Stimulated activated memory B cell treated with anti-CD40 and anti-IgM and Interleukin-4, amounts not matched to agents 10 μg/mL and 1 μg/mL and 100 μg/mL, for 72 hours (primary cell): ENCODE data around the gene CFAP92.

Source experiments
- ATAC-seq: fragments of 150-1000 bp; cut with Tn5 transposase; 2 replicates; pipeline ENCODE4 v1.10.0; 2021
- H3K27ac Mint-ChIP-seq: one replicate; pipeline ENCODE4 v1.8.0; 2022; ENCODE audit warnings: mild to moderate bottlenecking, mixed read lengths
- H3K27me3 Mint-ChIP-seq: one replicate; pipeline ENCODE4 v1.8.0; 2022; ENCODE audit warnings: mixed read lengths
- H3K36me3 Mint-ChIP-seq: one replicate; pipeline ENCODE4 v1.8.0; 2022; ENCODE audit warnings: mixed read lengths
- H3K4me1 Mint-ChIP-seq: one replicate; pipeline ENCODE4 v1.8.0; 2022; ENCODE audit warnings: mixed read lengths
- H3K4me3 Mint-ChIP-seq: one replicate; pipeline ENCODE4 v1.8.0; 2022; ENCODE audit warnings: mild to moderate bottlenecking, moderate library complexity, mixed read lengths
- H3K9me3 Mint-ChIP-seq: one replicate; pipeline ENCODE4 v1.8.0; 2022; ENCODE audit warnings: mixed read lengths

The CFAP92 gene

DNA sequence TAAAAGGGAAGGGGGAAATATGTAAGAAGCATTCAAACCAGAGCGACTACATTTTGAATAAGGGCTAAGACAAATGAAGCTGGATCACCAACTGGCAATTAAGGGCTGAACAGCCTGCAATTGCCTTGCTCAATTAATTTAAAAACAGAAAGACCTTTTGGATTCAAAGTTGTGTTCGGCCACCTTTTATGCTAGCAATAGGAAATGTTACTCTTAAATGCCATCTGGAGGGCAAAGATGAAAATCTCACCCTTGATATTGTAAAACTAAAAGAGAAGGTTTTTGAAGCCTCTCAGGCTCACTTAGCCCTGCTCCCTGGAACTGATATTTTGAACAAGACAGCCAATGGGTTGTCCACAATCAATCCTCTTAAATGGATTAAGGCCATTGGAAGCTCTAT is 70.3 kb downstream of the CFAP92 start:
- Mint-ChIP-seq H3K27ac (no peak overlapping the region), H3K4me1 (peaks cover 16% of the 10 kb centered on the region), H3K4me3 (no peak overlapping the region), H3K9me3 (peaks cover 20% of the 10 kb centered on the region), H3K36me3 (peaks cover 21% of the 10 kb centered on the region), H3K27me3 (no peaks in the 10 kb centered on the region)
- no peak for ATAC-seq

DNA sequence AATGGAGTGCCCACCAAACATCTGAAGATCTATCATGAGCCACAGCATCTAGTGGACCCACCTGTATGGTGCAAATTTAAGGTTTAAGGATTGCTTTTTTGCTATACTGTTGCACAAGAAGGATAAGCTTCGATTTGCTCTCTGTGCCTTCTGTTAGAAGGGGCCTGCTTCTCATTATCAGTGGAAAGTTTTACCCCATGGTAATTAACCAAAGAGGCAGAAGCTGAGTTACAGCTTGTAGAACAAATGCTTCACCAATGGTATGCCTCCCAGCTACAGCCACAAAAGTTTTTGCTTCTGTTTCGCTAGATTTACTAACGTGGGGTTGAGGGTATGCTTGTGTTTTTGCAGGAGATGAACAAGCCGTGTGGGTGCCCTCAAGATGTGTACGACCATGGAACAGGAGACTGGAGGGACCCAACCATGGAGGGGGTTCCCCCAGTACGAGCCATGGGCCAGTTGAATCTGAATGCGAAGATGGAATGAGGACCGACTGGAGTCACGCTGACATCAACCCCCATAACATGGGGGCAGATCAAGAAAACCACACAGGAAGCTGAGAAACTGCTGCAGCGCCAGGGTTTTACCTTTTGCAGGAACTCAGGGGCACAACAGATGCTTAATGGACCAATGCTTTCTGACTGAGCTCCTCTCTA is 70.9 kb downstream of the CFAP92 start:
- Mint-ChIP-seq H3K4me1 (peaks cover 16% of the 10 kb centered on the region), H3K36me3 (peaks cover 27% of the 10 kb centered on the region), H3K27ac (peak overlapping the region; percentile 23), H3K9me3 (peaks cover 20% of the 10 kb centered on the region), H3K4me3 (peak overlapping the region; percentile 50), H3K27me3 (no peaks in the 10 kb centered on the region)
- ATAC-seq: peak; percentile 45

DNA sequence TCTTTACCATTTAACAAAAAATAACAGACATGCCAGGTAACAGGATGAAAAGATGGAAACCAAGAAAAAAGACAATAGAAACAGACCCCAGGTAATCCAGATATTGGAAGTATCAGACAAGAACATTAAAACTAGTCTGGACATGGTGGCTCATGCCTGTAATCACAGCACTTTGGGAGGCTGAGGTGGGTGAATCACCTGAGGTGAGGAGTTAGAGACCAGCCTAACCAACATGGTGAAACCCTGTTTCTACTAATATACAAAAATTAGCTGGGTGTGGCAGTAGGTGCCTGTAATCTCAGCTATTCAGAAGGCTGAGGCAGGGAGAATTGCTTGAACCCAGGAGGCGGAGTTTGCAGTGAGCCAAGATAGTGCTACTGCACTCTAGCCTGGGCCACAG is 73.9 kb downstream of the CFAP92 start:
- no peak overlapping the region for H3K27ac Mint-ChIP-seq
- no peaks in the 10 kb centered on the region for H3K27me3 Mint-ChIP-seq
- peaks cover 18% of the 10 kb centered on the region for H3K9me3 Mint-ChIP-seq
- H3K4me1 Mint-ChIP-seq: peaks cover 16% of the 10 kb centered on the region
- no peak overlapping the region for H3K4me3 Mint-ChIP-seq
- ATAC-seq: no peak
- peaks cover 50% of the 10 kb centered on the region for H3K36me3 Mint-ChIP-seq

DNA sequence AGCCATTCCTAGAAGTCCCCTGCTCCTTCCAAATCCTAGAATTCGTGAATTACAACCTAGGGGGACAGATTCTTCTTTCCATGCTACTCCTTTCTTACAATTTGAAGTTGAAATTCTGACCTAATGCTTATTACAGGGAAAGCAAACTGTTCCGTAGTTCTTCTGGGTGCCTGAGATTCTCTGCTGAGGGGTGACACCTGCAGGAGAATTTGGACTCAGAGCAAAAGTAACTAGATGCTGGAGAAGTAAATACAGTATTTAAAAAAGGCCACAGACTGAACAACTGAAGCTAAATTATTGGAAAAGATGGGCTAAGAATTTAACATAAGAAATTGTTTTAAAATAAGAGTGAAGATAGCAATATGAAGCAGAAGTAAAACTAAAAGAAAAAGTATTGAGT is 76.6 kb downstream of the CFAP92 start:
- ATAC-seq: no peak
- Mint-ChIP-seq H3K9me3 (peaks cover 18% of the 10 kb centered on the region), H3K4me1 (no peaks in the 10 kb centered on the region), H3K27ac (peak overlapping the region; percentile 20), H3K27me3 (no peaks in the 10 kb centered on the region), H3K4me3 (no peak overlapping the region), H3K36me3 (peaks cover 74% of the 10 kb centered on the region)

DNA sequence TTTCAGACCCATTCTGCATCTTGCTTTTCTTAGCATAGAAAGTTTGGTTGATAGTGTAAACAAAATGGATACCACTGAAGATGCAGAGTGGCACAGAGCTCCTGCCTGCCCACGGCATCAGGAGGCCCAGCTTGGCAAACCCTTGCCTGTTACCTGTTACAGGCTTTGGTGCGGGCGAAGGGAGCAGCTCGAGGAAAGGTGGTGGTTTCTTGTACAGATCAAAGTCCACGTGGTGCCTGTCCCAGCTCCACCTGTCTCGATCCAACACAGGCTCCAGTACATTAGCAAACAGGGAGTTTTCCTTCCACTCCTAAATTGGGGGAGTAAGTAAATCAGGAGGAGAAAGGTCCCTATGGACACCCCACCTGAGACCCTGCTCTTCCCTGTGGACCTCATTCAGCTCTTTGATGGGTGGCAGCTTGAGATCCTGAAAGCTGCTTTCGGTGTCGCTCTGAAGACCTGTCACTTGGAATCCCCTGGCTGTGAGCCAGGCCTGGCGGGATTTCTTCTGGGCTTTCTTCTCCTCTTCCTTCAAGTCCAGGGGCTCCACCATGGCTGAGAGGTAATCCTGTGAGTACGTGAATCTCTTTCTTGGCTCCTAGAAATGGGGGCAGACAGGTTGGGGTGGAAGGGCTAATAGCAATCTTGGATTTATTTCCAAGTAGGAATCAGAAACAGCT is 78.8 kb downstream of the CFAP92 start:
- Mint-ChIP-seq H3K9me3 (peaks cover 6% of the 10 kb centered on the region), H3K4me3 (no peak overlapping the region), H3K27me3 (no peaks in the 10 kb centered on the region), H3K4me1 (no peaks in the 10 kb centered on the region), H3K27ac (no peak overlapping the region), H3K36me3 (peaks cover 75% of the 10 kb centered on the region)
- no peak for ATAC-seq

DNA sequence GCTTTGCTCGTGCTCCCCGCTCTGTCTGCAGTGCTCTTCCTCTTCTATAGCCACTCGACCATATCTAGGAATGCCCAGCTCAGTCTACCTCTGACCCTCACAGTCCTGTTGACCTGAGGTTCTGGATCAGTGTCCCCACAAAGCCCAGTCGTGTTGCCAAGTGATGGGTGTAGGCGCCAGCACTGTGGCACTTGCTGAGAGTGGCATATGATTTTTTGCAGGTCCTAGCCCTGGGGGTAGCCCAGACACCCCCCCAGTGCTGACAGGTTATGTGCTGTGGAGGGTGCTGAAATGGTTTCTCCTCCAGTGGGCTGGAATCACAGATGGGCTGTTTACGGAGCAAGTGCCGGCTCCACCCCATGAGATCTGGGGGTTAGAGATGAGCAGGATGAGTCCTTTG is 82.0 kb downstream of the CFAP92 start:
- no peak overlapping the region for H3K27ac Mint-ChIP-seq
- H3K4me1 Mint-ChIP-seq: no peaks in the 10 kb centered on the region
- ATAC-seq: no peak
- no peaks in the 10 kb centered on the region for H3K9me3 Mint-ChIP-seq
- H3K36me3 Mint-ChIP-seq: peaks cover 47% of the 10 kb centered on the region
- H3K4me3 Mint-ChIP-seq: no peak overlapping the region
- no peaks in the 10 kb centered on the region for H3K27me3 Mint-ChIP-seq

DNA sequence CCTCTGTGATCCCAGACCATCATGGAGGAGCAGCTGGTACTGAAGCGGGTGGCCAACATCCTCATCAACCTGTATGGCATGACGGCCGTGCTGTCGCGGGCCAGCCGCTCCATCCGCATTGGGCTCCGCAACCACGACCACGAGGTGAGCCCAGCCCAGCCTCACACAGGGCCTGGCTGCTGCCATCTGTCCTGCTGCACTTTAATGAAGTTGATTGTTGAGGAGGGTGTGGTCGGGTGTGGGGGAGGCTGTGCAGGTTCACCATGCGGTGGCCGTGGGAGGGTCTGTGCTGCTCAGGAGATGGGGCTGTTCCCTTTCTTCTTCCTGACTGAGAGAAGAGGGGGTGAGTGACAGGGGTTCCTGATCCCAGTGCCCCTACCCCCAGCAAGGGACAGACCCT is 83.9 kb downstream of the CFAP92 start:
- H3K36me3 Mint-ChIP-seq: peaks cover 54% of the 10 kb centered on the region
- ATAC-seq: no peak
- H3K9me3 Mint-ChIP-seq: no peaks in the 10 kb centered on the region
- no peak overlapping the region for H3K4me3 Mint-ChIP-seq
- H3K27ac Mint-ChIP-seq: no peak overlapping the region
- no peaks in the 10 kb centered on the region for H3K27me3 Mint-ChIP-seq
- no peaks in the 10 kb centered on the region for H3K4me1 Mint-ChIP-seq

DNA sequence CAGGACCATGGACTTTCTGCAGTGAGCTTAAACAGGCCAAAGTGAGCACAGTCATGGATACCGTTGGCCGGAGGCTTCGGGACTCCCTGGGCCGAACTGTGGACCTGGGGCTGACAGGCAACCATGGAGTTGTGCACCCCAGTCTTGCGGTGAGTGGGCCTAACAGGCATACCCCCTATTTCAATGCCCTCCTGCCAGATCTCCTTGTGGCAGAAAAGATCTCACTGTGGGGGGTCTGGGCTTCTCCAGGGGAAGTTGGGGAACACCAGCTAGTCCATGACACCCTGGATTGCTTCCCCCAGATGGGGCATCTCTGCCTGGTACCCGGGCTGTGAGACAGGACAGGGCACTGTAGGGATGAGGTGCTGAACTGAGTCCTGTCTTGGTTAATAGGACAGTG is 84.9 kb downstream of the CFAP92 start:
- Mint-ChIP-seq H3K4me3 (no peak overlapping the region), H3K27ac (no peak overlapping the region), H3K36me3 (peaks cover 54% of the 10 kb centered on the region), H3K4me1 (no peaks in the 10 kb centered on the region), H3K27me3 (no peaks in the 10 kb centered on the region), H3K9me3 (no peaks in the 10 kb centered on the region)
- ATAC-seq: no peak

DNA sequence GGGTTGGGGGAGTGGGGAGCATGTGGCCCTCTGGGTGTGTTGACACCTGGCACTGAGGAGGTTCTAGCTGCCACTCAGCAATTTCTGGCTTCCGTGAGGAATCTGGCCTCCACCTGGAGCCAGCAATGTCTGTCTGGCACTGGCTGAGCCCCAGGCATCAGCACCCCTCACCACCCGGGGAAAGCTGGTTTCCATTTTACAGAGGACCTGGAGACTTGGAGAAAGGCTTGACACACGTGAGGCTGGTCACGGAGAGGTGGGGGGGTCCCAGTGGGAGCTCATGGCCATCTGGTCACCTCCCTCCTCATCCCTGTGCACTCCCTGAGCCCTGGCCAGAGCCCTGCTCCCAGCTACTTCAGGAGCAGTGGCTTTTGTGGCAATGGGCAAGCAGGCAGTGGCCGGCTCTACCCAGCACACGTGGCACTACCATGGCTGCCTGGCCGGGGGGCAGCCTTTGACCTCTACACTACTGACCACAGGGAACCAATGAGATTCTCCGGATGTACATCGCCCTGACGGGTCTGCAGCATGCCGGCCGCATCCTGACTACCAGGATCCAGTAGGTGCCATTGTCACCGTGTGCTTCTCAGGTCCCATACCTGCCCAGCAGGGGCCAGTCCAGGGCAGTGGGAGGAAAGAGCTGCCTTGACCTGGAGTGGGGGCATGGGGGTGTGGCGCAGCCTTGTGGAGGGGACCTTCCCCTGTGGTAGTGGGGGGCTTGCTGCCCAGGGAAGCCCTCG is 86.0 kb downstream of the CFAP92 start:
- Mint-ChIP-seq H3K9me3 (no peaks in the 10 kb centered on the region), H3K4me3 (no peak overlapping the region), H3K27ac (no peak overlapping the region), H3K36me3 (peaks cover 50% of the 10 kb centered on the region), H3K27me3 (no peaks in the 10 kb centered on the region), H3K4me1 (no peaks in the 10 kb centered on the region)
- ATAC-seq: no peak

DNA sequence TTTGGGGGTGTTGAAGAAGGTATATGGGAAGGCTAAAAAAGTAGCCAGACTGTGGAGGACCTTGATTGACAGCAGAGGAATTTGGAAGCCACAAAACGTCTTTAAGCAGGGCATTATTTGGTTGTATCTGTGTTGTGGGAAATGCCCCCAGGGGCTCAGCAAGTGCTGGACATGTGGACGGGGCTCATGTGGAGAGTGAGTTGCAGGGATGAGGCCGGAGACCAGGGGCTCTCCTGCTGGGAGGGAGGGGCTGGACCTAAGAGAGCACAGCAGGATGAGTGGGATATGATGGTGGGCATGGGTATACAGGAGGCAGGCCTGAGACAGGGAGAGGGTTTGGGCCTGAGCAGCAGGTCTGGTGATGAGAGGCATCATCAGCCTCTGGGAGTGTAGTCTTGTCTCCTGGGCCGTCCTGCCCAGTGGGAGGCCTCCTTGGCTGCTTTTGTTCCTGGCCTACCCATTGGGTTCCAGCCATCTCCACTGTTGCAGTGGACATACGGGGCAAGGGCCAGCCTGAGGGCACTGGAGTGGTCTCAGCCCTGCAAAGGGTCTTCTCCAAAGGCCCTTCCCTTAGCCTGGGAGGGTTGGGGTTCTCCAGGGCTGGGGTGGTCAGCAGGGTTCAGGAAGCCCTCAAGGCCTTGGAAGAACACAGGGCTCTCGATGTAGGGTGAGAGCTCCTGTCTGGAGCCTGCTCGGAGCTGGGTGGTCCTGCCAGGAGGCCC is 86.9 kb downstream of the CFAP92 start:
- no peak overlapping the region for H3K27ac Mint-ChIP-seq
- peaks cover 50% of the 10 kb centered on the region for H3K36me3 Mint-ChIP-seq
- H3K4me1 Mint-ChIP-seq: no peaks in the 10 kb centered on the region
- no peak for ATAC-seq
- H3K9me3 Mint-ChIP-seq: no peaks in the 10 kb centered on the region
- H3K4me3 Mint-ChIP-seq: no peak overlapping the region
- no peaks in the 10 kb centered on the region for H3K27me3 Mint-ChIP-seq

DNA sequence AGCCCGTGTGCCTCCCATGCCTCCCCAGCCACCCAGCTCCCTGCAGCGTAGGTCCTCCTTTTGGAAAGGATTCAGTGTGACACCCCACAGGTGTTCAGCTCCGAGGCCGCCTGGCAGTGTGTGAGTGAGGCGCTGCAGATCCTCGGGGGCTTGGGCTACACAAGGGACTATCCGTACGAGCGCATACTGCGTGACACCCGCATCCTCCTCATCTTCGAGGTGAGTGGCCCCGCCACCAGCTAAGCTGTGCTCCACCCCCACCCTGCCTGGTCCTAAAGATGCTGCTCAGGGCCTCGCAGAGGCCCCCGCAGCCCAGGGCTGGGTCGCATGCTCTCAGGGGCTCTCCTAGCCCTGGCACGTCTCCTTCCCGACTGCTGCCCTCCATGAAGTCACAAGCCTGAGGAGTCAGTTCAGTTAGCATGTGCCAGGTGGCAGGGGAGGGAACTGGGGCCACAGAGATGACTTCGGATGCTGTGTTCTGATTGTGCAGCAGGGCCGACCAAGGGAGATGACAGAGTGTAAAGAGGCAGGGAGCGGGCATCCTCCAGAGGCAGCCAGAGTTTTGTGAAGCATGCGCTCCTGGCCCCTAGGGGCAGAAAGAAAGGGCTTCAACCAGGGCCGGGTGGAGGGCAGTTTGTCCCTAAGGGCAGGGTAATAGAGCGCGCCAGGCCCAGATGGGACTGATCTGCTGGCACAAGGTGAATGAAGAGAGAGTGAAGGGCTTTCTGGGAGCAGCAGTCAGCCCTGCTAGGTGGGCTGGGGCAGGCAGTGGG is 87.7 kb downstream of the CFAP92 start:
- Mint-ChIP-seq H3K9me3 (no peaks in the 10 kb centered on the region), H3K36me3 (peaks cover 53% of the 10 kb centered on the region), H3K4me1 (no peaks in the 10 kb centered on the region), H3K27ac (no peak overlapping the region), H3K4me3 (no peak overlapping the region), H3K27me3 (no peaks in the 10 kb centered on the region)
- no peak for ATAC-seq

DNA sequence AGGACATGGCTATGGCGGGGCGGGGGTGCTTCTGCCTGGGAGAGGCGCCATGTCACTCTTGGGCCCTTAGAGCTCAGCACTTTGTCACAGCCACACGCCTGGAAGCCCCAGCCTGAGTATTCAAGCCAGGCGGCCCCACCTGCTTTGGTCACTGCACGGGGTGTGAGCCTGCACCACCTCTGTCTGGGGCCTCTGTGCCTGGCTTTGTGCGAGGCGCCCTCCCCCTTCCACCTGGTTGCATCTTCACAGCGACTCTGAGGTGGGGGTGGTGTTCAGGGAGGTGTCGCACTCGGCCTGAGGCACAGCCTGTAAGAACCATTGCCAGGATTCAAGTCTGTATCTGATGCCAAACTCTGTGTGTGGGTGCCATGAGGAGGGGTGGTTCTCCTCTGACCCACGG is 90.4 kb downstream of the CFAP92 start:
- ATAC-seq: no peak

DNA sequence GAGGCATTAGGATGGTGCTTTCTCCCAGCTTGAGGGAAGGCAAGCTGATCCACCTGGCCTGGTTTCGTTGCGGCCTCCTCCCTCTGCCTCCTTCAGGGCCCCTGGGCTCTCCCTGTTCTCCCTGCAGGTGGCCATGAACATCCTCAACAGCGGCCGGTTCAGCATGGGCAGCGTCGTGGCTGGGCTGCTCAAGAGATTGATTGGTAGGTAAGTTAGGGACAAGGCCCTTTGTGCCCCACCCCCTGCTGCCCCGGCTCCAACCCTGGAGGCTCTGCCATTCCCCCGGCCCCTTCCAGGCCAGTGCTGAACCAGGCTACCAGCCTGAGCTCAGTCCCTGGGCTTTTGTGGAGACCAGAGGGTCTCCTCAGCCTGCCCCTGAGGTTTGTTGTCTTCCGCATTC is 91.5 kb downstream of the CFAP92 start:
- ATAC-seq: no peak
- no peak overlapping the region for H3K27ac Mint-ChIP-seq
- H3K4me3 Mint-ChIP-seq: no peak overlapping the region
- no peaks in the 10 kb centered on the region for H3K9me3 Mint-ChIP-seq
- H3K36me3 Mint-ChIP-seq: peaks cover 88% of the 10 kb centered on the region
- H3K27me3 Mint-ChIP-seq: no peaks in the 10 kb centered on the region
- H3K4me1 Mint-ChIP-seq: no peaks in the 10 kb centered on the region

More for the DNA sequence above, 90.4 kb downstream of the CFAP92 start:
- Mint-ChIP-seq H3K27ac (no peak overlapping the region), H3K4me3 (no peak overlapping the region), H3K9me3 (no peaks in the 10 kb centered on the region), H3K27me3 (no peaks in the 10 kb centered on the region), H3K4me1 (no peaks in the 10 kb centered on the region), H3K36me3 (peaks cover 77% of the 10 kb centered on the region)

DNA sequence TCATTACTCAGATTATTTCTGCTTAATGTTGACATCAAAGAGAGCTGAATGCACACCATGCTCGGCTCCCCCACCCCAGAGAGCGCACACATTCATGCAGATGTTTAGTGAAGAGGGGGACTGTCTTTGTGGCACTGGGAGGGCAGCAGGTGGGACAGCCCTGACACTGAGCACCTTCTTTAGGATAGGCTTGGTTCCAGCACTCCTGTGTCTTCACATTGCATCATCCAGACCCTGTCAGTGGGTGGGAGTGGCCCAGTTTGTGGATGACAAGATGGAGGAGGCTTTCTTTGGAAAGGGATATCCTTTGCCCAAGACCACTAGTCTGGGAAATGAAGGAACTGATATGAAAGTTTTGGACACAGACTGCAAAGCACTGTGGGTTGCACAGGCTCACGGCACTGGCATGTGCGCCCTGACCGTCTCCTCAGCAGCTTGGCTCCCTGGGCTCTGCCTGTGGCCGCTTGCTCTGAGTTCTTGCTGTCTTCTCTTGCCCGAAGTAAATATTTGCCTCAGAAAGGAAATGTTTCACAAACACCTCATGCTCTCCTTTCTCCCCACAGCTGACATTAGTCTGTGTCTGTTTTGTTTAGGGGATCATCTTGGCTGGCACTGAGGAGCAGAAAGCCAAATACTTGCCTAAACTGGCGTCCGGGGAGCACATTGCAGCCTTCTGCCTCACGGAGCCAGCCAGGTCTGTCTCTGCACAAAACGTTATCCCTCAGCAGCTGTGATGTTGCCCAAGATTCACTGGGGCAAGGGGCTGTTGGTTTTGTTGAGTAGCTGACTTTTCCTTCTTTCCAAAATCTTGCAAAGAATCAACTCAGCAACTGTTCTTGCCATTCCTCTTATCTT is 97.8 kb downstream of the CFAP92 start:
- H3K27me3 Mint-ChIP-seq: no peaks in the 10 kb centered on the region
- H3K4me3 Mint-ChIP-seq: no peak overlapping the region
- ATAC-seq: no peak
- peaks cover 66% of the 10 kb centered on the region for H3K36me3 Mint-ChIP-seq
- H3K4me1 Mint-ChIP-seq: no peaks in the 10 kb centered on the region
- no peaks in the 10 kb centered on the region for H3K9me3 Mint-ChIP-seq
- no peak overlapping the region for H3K27ac Mint-ChIP-seq
